IMR-90 (cell line): Measurements from ENCODE around the gene FNDC3B. TPM values are rescaled to one million over a fixed set of nuclear protein-coding genes. Genes with fewer than 3 reads are reported as not detected.

ENCODE experiments used
- ATAC-seq: fragments of 200-7000 bp; cut with Tn5 transposase; 2 replicates; pipeline ENCODE4 v1.9.1; 2020; ENCODE audit warnings: low read depth, mild to moderate bottlenecking, moderate library complexity
- BruUV-seq: library from RNA; stranded (reverse); fragments of 400-500 nt; replicated peaks from 2 replicates; lab custom pipeline; 2021; lab: Mats Ljungman, UMichigan
- CTCF ChIA-PET: fragments of 300-600 bp; formaldehyde crosslinking; extraction: SDS; loops from one replicate; lab custom pipeline; 2021; ENCODE audit warnings: antibody characterized with exemption; lab: Yijun Ruan, JAX
- POLR2A ChIA-PET: fragments of 300-600 bp; sonication (Branson Sonifier 250); formaldehyde crosslinking; loops from one replicate; lab custom pipeline; 2022; ENCODE audit warnings: antibody characterized with exemption; ENCODE audit not compliant: unreplicated experiment; lab: Charles Lee
- DNase-seq: peaks from one replicate; pipeline ENCODE4 v3.0.0; 2013
- H2AFZ ChIP-seq: replicated peaks from 2 replicates; pipeline ENCODE3; 2013; ENCODE audit warnings: low read length, mild to moderate bottlenecking; ENCODE audit not compliant: poor library complexity
- H2AK5ac ChIP-seq: 2 replicates; pipeline ENCODE4 v1.6.1; 2013; ENCODE audit warnings: low read depth, low read length, inconsistent platforms
- H2AK9ac ChIP-seq: replicated peaks from 2 replicates; pipeline ENCODE3; 2013; ENCODE audit warnings: mild to moderate bottlenecking, low read depth, low read length, moderate library complexity; ENCODE audit not compliant: poor library complexity
- H2BK120ac ChIP-seq: 2 replicates; pipeline ENCODE4 v1.6.1; 2013; ENCODE audit warnings: low read depth, low read length, inconsistent platforms
- H2BK15ac ChIP-seq: 3 replicates; pipeline ENCODE4 v1.6.1; 2013; ENCODE audit warnings: low read depth, low read length, inconsistent platforms
- H2BK20ac ChIP-seq: 2 replicates; pipeline ENCODE4 v1.6.1; 2013; ENCODE audit warnings: low read depth, mild to moderate bottlenecking, inconsistent platforms, low read length, moderate library complexity
- H2BK5ac ChIP-seq: 2 replicates; pipeline ENCODE4 v1.6.1; 2013; ENCODE audit warnings: mild to moderate bottlenecking, low read depth, low read length, inconsistent platforms; ENCODE audit not compliant: poor library complexity, severe bottlenecking
- H3K14ac ChIP-seq: replicated peaks from 2 replicates; pipeline ENCODE4 v1.6.1; 2013; ENCODE audit warnings: low read depth, low read length, inconsistent platforms
- H3K18ac ChIP-seq: 2 replicates; pipeline ENCODE4 v1.6.1; 2013; ENCODE audit warnings: low read depth, low read length, control low read depth
- H3K23ac ChIP-seq: 2 replicates; pipeline ENCODE4 v1.6.1; 2013; ENCODE audit warnings: low read depth, low read length, inconsistent platforms
- H3K27ac ChIP-seq: 2 replicates; pipeline ENCODE4 v1.5.1; 2013; ENCODE audit warnings: mild to moderate bottlenecking, control low read depth, low read length; ENCODE audit not compliant: insufficient read depth
- H3K27me3 ChIP-seq: 2 replicates; pipeline ENCODE4 v1.6.1; 2013; ENCODE audit warnings: low read length; ENCODE audit not compliant: control insufficient read depth, insufficient read depth
- H3K36me3 ChIP-seq: 2 replicates; pipeline ENCODE4 v1.6.1; 2013; ENCODE audit warnings: low read length, mixed read lengths; ENCODE audit not compliant: control insufficient read depth, insufficient read depth
- H3K4ac ChIP-seq: 2 replicates; pipeline ENCODE4 v1.6.1; 2013; ENCODE audit warnings: low read depth, low read length, inconsistent platforms
- H3K4me1 ChIP-seq: 2 replicates; pipeline ENCODE4 v1.6.1; 2013; ENCODE audit warnings: low read length, mixed read lengths; ENCODE audit not compliant: control insufficient read depth, insufficient read depth
- H3K4me2 ChIP-seq: 2 replicates; pipeline ENCODE4 v1.6.1; 2013; ENCODE audit warnings: low read depth, mild to moderate bottlenecking, control low read depth, low read length, moderate library complexity
- H3K4me3 ChIP-seq: 2 replicates; pipeline ENCODE4 v1.5.1; 2013; ENCODE audit warnings: low read depth, mild to moderate bottlenecking, control low read depth, low read length, moderate library complexity; ENCODE audit not compliant: insufficient read depth
- H3K56ac ChIP-seq: 2 replicates; pipeline ENCODE4 v1.6.1; 2013; ENCODE audit warnings: low read length, inconsistent platforms; ENCODE audit not compliant: insufficient read depth; ENCODE audit errors: extremely low read depth
- H3K79me1 ChIP-seq, 2 experiments: 2 replicates each; pipeline ENCODE4 v1.6.1; 2013; ENCODE audit warnings: low read length in 2 of 2, inconsistent platforms in 1 of 2, low read depth in 1 of 2
- H3K9ac ChIP-seq: 2 replicates; pipeline ENCODE4 v1.6.1; 2013; ENCODE audit warnings: low read depth, low read length, control low read depth
- H3K9me1 ChIP-seq: 2 replicates; pipeline ENCODE4 v1.6.1; 2013; ENCODE audit warnings: low read length, inconsistent platforms; ENCODE audit not compliant: insufficient read depth
- H3K9me3 ChIP-seq: 2 replicates; pipeline ENCODE4 v1.6.1; 2013; ENCODE audit warnings: low read length; ENCODE audit not compliant: control insufficient read depth, insufficient read depth
- H4K20me1 ChIP-seq: 2 replicates; pipeline ENCODE4 v1.6.1; 2013; ENCODE audit warnings: low read length, inconsistent platforms; ENCODE audit not compliant: insufficient read depth
- H4K5ac ChIP-seq: 2 replicates; pipeline ENCODE4 v1.6.1; 2013; ENCODE audit warnings: mild to moderate bottlenecking, low read depth, low read length, control low read depth
- H4K8ac ChIP-seq, 2 experiments: 2 replicates each; pipeline ENCODE4 v1.6.1; 2013; ENCODE audit warnings: low read depth in 2 of 2, low read length in 2 of 2, control low read depth in 1 of 2, inconsistent platforms in 1 of 2
- H4K91ac ChIP-seq: 2 replicates; pipeline ENCODE4 v1.6.1; 2013; ENCODE audit warnings: low read depth, low read length, inconsistent platforms; ENCODE audit not compliant: insufficient read depth
- BHLHE40 ChIP-seq: fragments of 150-350 bp; IDR thresholded peaks from 2 replicates; pipeline ENCODE4 v1.6.1; 2016; ENCODE audit warnings: mild to moderate bottlenecking, low read depth, low read length
- CEBPB ChIP-seq: IDR thresholded peaks from 2 replicates; pipeline ENCODE4 v1.6.1; 2012; ENCODE audit warnings: low read depth, low read length, improper control_type of control experiment
- CHD1 ChIP-seq: IDR thresholded peaks from 2 replicates; pipeline ENCODE4 v1.6.1; 2012; ENCODE audit warnings: low read depth, low read length, improper control_type of control experiment
- CTCF ChIP-seq: conservative IDR thresholded peaks from 2 replicates; pipeline ENCODE4 v1.5.1; 2012; ENCODE audit warnings: mild to moderate bottlenecking, low read depth, low read length, improper control_type of control experiment
- ELK1 ChIP-seq: fragments of 150-350 bp; IDR thresholded peaks from 2 replicates; pipeline ENCODE4 v1.6.1; 2016; ENCODE audit warnings: low read depth, mild to moderate bottlenecking, low read length, moderate library complexity, borderline replicate concordance
- FOS ChIP-seq: fragments of 150-350 bp; IDR thresholded peaks from 2 replicates; pipeline ENCODE4 v1.6.1; 2016; ENCODE audit warnings: low read depth, low read length
- MAZ ChIP-seq: IDR thresholded peaks from 2 replicates; pipeline ENCODE4 v1.6.1; 2012; ENCODE audit warnings: low read depth, mild to moderate bottlenecking, low read length, improper control_type of control experiment, moderate library complexity, borderline replicate concordance
- MXI1 ChIP-seq: IDR thresholded peaks from 2 replicates; pipeline ENCODE4 v1.6.1; 2012; ENCODE audit warnings: low read depth, mild to moderate bottlenecking, low read length, moderate library complexity, borderline replicate concordance
- NFE2L2 ChIP-seq: fragments of 150-350 bp; IDR thresholded peaks from 2 replicates; pipeline ENCODE4 v1.6.1; 2016; ENCODE audit warnings: low read depth, mild to moderate bottlenecking, low read length
- POLR2A ChIP-seq: IDR thresholded peaks from 2 replicates; pipeline ENCODE4 v1.6.1; 2012; ENCODE audit warnings: mild to moderate bottlenecking, low read depth, low read length
- RAD21 ChIP-seq: IDR thresholded peaks from 2 replicates; pipeline ENCODE4 v1.6.1; 2012; ENCODE audit warnings: low read length, improper control_type of control experiment
- RCOR1 ChIP-seq: IDR thresholded peaks from 2 replicates; pipeline ENCODE4 v1.6.1; 2012; ENCODE audit warnings: mild to moderate bottlenecking, low read length, improper control_type of control experiment; ENCODE audit not compliant: insufficient replicate concordance
- RFX5 ChIP-seq: IDR thresholded peaks from 2 replicates; pipeline ENCODE4 v1.8.0; 2012; ENCODE audit warnings: low read depth, mild to moderate bottlenecking, low read length, moderate library complexity
- SMC3 ChIP-seq: fragments of 150-350 bp; IDR thresholded peaks from 2 replicates; pipeline ENCODE4 v1.6.1; 2016; ENCODE audit warnings: low read depth, mild to moderate bottlenecking, antibody characterized with exemption, low read length, moderate library complexity
- WGBS, 2 experiments: methylation state at CpG; one replicate each; pipeline versions ENCODE4 v1.1.5 to v1.1.7; 2013; ENCODE audit warnings: missing lambda C conversion rate in 2 of 2; ENCODE audit not compliant: insufficient read length in 1 of 2; ENCODE audit errors: extremely low coverage in 2 of 2; 5-methylcytosine and 5-hydroxymethylcytosine counted together
- dilution Hi-C: fragments of 300-500 bp; cut with HindIII; formaldehyde crosslinking; loops from one replicate; pipeline ENCODE4 v1.14.3; 2018; ENCODE audit warnings: low sequenced_read_pairs; ENCODE audit not compliant: unreplicated experiment
- in situ Hi-C: fragments of 300-500 bp; cut with MboI; formaldehyde crosslinking; loops from 3 replicates; pipeline ENCODE4 v1.14.3; 2019; ENCODE audit warnings: low sequenced_read_pairs, inconsistent platforms, mixed read lengths
- intact Hi-C: fragments of 100-400 bp; cut with micrococcal nuclease; formaldehyde crosslinking; loops from 2 replicates; pipeline ENCODE4 v1.10.0; 2022
- polyA plus RNA-seq, 3 experiments: library from polyadenylated mRNA; depleted of rRNA; stranded (reverse); fragments of >200 nt; gene quantifications; 2 replicates each; pipeline ENCODE4 v1.2.3, GENCODE V29; 2012; ENCODE audit warnings: low replicate concordance in 1 of 3
- total RNA-seq: library from RNA; depleted of rRNA; stranded (reverse); fragments of >200 nt; gene quantifications from 2 replicates; pipeline ENCODE4 v1.2.3, GENCODE V29; 2012

The FNDC3B gene
- total and polyA plus RNA-seq, 2 of the 4 experiments (the other 2 are of a cell fraction): 23.9 to 150 TPM

- 100% methylated on average over 1 of the region's 5 CpGs; no CpG with 5 or more reads in 1 of the 2 experiments for whole genome bisulfite sequencing, 2 experiments
- no peak overlapping the region for H3K4me2 ChIP-seq
- DNase-seq: no peak
- H3K36me3 ChIP-seq: peaks cover 5% of the 10 kb centered on the region; the same call in 1 of the 2 replicates
- no peak overlapping the region for H3K4me3 ChIP-seq
- intact Hi-C loops (no loop called here), in situ Hi-C loops (no loop called here), dilution Hi-C loops (no loop called here)
- no peak overlapping the region for H2AFZ ChIP-seq
- peaks cover 83% of the 10 kb centered on the region for H4K20me1 ChIP-seq
- BruUV-seq: no TSS peak
- no peak overlapping the region for H3K27ac ChIP-seq
- H3K18ac ChIP-seq: no peak overlapping the region
- H2AK5ac ChIP-seq: no peak overlapping the region
- no peaks in the 10 kb centered on the region for H3K27me3 ChIP-seq
- peaks cover 26 to 77% of the 10 kb centered on the region in 2 experiments for H3K79me1 ChIP-seq
- no peak overlapping the region for H3K9ac ChIP-seq
- no peak overlapping the region for H3K14ac ChIP-seq
- TF ChIP-seq MAZ: no peak
- no peak for TF ChIP-seq CHD1
- no peak for TF ChIP-seq RCOR1
- no peak for TF ChIP-seq RAD21
- TF ChIP-seq POLR2A: no peak
- TF ChIP-seq ELK1: no peak
- TF ChIP-seq MXI1: no peak
- TF ChIP-seq RFX5: no peak
- TF ChIP-seq NFE2L2: no peak
- TF ChIP-seq CTCF: no peak
- no peak for TF ChIP-seq FOS
- no peak for TF ChIP-seq CEBPB
- no peak for TF ChIP-seq BHLHE40
- TF ChIP-seq SMC3: no peak
- no peak overlapping the region for H3K56ac ChIP-seq
- peaks cover 8% of the 10 kb centered on the region for H3K9me1 ChIP-seq
- H2BK15ac ChIP-seq: no peak overlapping the region
- H3K4ac ChIP-seq: no peak overlapping the region
- H3K4me1 ChIP-seq: peaks cover 8% of the 10 kb centered on the region
- no peak overlapping the region for H2AK9ac ChIP-seq
- H2BK5ac ChIP-seq: no peak overlapping the region
- ChIA-PET CTCF (no interaction called here), POLR2A (no interaction called here)
- H2BK20ac ChIP-seq: no peak overlapping the region
- no peak overlapping the region for H4K91ac ChIP-seq
- H3K9me3 ChIP-seq: no peaks in the 10 kb centered on the region
- H4K8ac ChIP-seq: no peak overlapping the region
- no peak overlapping the region for H4K5ac ChIP-seq
- no peak overlapping the region for H2BK120ac ChIP-seq
- H3K23ac ChIP-seq: no peak overlapping the region
- no peak for ATAC-seq
These were observed 53.3 kb downstream of the FNDC3B start for GRCh38 chr3:172092658-172093057.
